Loucy (cell line): ENCODE measurements around the gene BTBD10.

Source experiments
- H2AFZ ChIP-seq: fragments of 200-600 bp; sonication (generic); 2 replicates; pipeline ENCODE4 v1.6.0; 2016; ENCODE audit warnings: antibody characterized with exemption, mild to moderate bottlenecking, low read length, moderate library complexity
- H3F3A ChIP-seq: fragments of 200-600 bp; 2 replicates; pipeline ENCODE4 v1.6.0; 2016; ENCODE audit warnings: antibody characterized with exemption, low read depth, mild to moderate bottlenecking
- H3K27me3 ChIP-seq: fragments of 200-600 bp; sonication (generic); 2 replicates; pipeline ENCODE4 v1.6.1; 2014; ENCODE audit warnings: low read length, mild to moderate bottlenecking; ENCODE audit not compliant: insufficient read depth, poor library complexity, severe bottlenecking
- H3K36me3 ChIP-seq: fragments of 200-600 bp; sonication (generic); 2 replicates; pipeline ENCODE4 v1.6.1; 2016; ENCODE audit warnings: low read length; ENCODE audit not compliant: insufficient read depth
- H3K4me1 ChIP-seq: fragments of 200-600 bp; sonication (generic); 2 replicates; pipeline ENCODE4 v1.5.1; 2014; ENCODE audit warnings: low read length, mild to moderate bottlenecking; ENCODE audit not compliant: insufficient read depth, poor library complexity, severe bottlenecking
- H3K4me2 ChIP-seq: fragments of 200-600 bp; sonication (generic); 2 replicates; pipeline ENCODE4 v1.6.0; 2014; ENCODE audit warnings: antibody characterized with exemption, low read length, low read depth, mild to moderate bottlenecking; ENCODE audit not compliant: poor library complexity, severe bottlenecking
- H3K4me3 ChIP-seq: fragments of 200-600 bp; sonication (generic); 2 replicates; pipeline ENCODE4 v1.5.1; 2014; ENCODE audit warnings: low read length, mild to moderate bottlenecking, mixed read lengths; ENCODE audit not compliant: poor library complexity, severe bottlenecking
- H3K79me2 ChIP-seq: fragments of 200-600 bp; sonication (generic); 2 replicates; pipeline ENCODE4 v1.6.1; 2014; ENCODE audit warnings: low read length; ENCODE audit not compliant: insufficient read depth
- H3K9ac ChIP-seq: fragments of 200-600 bp; sonication (generic); 2 replicates; pipeline ENCODE4 v1.6.0; 2014; ENCODE audit warnings: mild to moderate bottlenecking, low read depth, low read length, moderate library complexity; ENCODE audit not compliant: poor library complexity, severe bottlenecking
- H3K9me2 ChIP-seq: fragments of 200-600 bp; sonication (generic); replicated peaks from 2 replicates; pipeline ENCODE4 v1.6.1; 2016; ENCODE audit warnings: low read depth, low read length, mixed read lengths
- H3K9me3 ChIP-seq: fragments of 200-600 bp; sonication (generic); 2 replicates; pipeline ENCODE4 v1.6.1; 2014; ENCODE audit warnings: mild to moderate bottlenecking, antibody characterized with exemption, low read length, low read depth; ENCODE audit not compliant: insufficient read depth
- H4K20me1 ChIP-seq: fragments of 200-600 bp; sonication (generic); 2 replicates; pipeline ENCODE4 v1.6.0; 2014; ENCODE audit warnings: antibody characterized with exemption, low read length, mild to moderate bottlenecking; ENCODE audit not compliant: insufficient read depth, poor library complexity, severe bottlenecking
- EZH2phosphoT487 ChIP-seq: fragments of 200-600 bp; IDR thresholded peaks from 2 replicates; pipeline ENCODE4 v1.6.1; 2018; ENCODE audit warnings: antibody characterized with exemption, mild to moderate bottlenecking, moderate library complexity, borderline replicate concordance
- TF ChIP-seq, protein P1 (sequence below): fragments of 200-600 bp; sonication (generic); conservative IDR thresholded peaks from 2 replicates; pipeline ENCODE4 v1.5.1; 2014; ENCODE audit warnings: mild to moderate bottlenecking, antibody characterized with exemption, low read length

The BTBD10 gene

GRCh38 chr11:13446444-13446843 lies 16.6 kb downstream of the BTBD10 start:
- TF ChIP-seq EZH2phosphoT487: no peak
- TF ChIP-seq, protein P1, sequence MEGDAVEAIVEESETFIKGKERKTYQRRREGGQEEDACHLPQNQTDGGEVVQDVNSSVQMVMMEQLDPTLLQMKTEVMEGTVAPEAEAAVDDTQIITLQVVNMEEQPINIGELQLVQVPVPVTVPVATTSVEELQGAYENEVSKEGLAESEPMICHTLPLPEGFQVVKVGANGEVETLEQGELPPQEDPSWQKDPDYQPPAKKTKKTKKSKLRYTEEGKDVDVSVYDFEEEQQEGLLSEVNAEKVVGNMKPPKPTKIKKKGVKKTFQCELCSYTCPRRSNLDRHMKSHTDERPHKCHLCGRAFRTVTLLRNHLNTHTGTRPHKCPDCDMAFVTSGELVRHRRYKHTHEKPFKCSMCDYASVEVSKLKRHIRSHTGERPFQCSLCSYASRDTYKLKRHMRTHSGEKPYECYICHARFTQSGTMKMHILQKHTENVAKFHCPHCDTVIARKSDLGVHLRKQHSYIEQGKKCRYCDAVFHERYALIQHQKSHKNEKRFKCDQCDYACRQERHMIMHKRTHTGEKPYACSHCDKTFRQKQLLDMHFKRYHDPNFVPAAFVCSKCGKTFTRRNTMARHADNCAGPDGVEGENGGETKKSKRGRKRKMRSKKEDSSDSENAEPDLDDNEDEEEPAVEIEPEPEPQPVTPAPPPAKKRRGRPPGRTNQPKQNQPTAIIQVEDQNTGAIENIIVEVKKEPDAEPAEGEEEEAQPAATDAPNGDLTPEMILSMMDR: no peak
- Histone ChIP-seq H3K4me3 (no peak overlapping the region), H3K4me1 (peaks cover 8% of the 10 kb centered on the region), H3K79me2 (peaks cover 69% of the 10 kb centered on the region), H3K9me2 (no peaks in the 10 kb centered on the region), H3K4me2 (no peak overlapping the region), H3K9ac (no peak overlapping the region), H2AFZ (no peak overlapping the region), H3K9me3 (no peaks in the 10 kb centered on the region; the same call in 1 of the 2 replicates), H3K27me3 (no peaks in the 10 kb centered on the region), H3K36me3 (no peaks in the 10 kb centered on the region), H4K20me1 (peaks cover 11% of the 10 kb centered on the region), H3F3A (no peaks in the 10 kb centered on the region)

GRCh38 chr11:13445588-13445987 lies 17.4 kb downstream of the BTBD10 start:
- H3K79me2 ChIP-seq: peaks cover 61% of the 10 kb centered on the region
- peaks cover 8% of the 10 kb centered on the region for H4K20me1 ChIP-seq
- peaks cover 3% of the 10 kb centered on the region for H3K4me1 ChIP-seq
- H3K9ac ChIP-seq: no peak overlapping the region
- no peak overlapping the region for H3K4me2 ChIP-seq
- no peaks in the 10 kb centered on the region for H3K27me3 ChIP-seq
- TF ChIP-seq, protein P1: no peak
- no peak for TF ChIP-seq EZH2phosphoT487
- H3K4me3 ChIP-seq: no peak overlapping the region
- no peaks in the 10 kb centered on the region for H3K9me2 ChIP-seq
- H3K9me3 ChIP-seq: no peaks in the 10 kb centered on the region
- H2AFZ ChIP-seq: no peak overlapping the region
- H3K36me3 ChIP-seq: no peaks in the 10 kb centered on the region
- no peaks in the 10 kb centered on the region for H3F3A ChIP-seq

- peaks cover 27% of the 10 kb centered on the region for H3K79me2 ChIP-seq
Observed at GRCh38 chr11:13440100-13440855, 22.7 kb downstream of the BTBD10 start.

More at GRCh38 chr11:13440100-13440855, 22.7 kb downstream of the BTBD10 start:
- no peak for TF ChIP-seq EZH2phosphoT487
- TF ChIP-seq, protein P1: no peak
- H3K4me1 ChIP-seq: peaks cover 5% of the 10 kb centered on the region
- H2AFZ ChIP-seq: no peak overlapping the region
- H4K20me1 ChIP-seq: no peaks in the 10 kb centered on the region
- no peak overlapping the region for H3K4me2 ChIP-seq
- no peaks in the 10 kb centered on the region for H3K27me3 ChIP-seq
- no peaks in the 10 kb centered on the region for H3F3A ChIP-seq
- H3K9ac ChIP-seq: no peak overlapping the region
- H3K36me3 ChIP-seq: no peaks in the 10 kb centered on the region
- H3K4me3 ChIP-seq: no peak overlapping the region
- no peaks in the 10 kb centered on the region for H3K9me3 ChIP-seq
- H3K9me2 ChIP-seq: no peaks in the 10 kb centered on the region
